Lung microvascular endothelial cell (primary cell): ENCODE measurements around the gene AJAP1. TPM values are rescaled to one million over a fixed set of nuclear protein-coding genes. Genes with fewer than 3 reads are reported as not detected.

Experiments used
- DNase-seq, 2 donors: peaks; one replicate each; pipeline versions ENCODE4 v3.0.0 to v3.0.0-alpha.2; 2010; ENCODE audit warnings: low read depth in 2 of 2
- total RNA-seq: library from RNA; depleted of rRNA; stranded (reverse); fragments of >200 nt; gene quantifications from 2 replicates; pipeline ENCODE4 v1.2.1, GENCODE V29; 2014

The AJAP1 gene
- total RNA-seq, 1 donor from 2014 or later: not detected

DNA sequence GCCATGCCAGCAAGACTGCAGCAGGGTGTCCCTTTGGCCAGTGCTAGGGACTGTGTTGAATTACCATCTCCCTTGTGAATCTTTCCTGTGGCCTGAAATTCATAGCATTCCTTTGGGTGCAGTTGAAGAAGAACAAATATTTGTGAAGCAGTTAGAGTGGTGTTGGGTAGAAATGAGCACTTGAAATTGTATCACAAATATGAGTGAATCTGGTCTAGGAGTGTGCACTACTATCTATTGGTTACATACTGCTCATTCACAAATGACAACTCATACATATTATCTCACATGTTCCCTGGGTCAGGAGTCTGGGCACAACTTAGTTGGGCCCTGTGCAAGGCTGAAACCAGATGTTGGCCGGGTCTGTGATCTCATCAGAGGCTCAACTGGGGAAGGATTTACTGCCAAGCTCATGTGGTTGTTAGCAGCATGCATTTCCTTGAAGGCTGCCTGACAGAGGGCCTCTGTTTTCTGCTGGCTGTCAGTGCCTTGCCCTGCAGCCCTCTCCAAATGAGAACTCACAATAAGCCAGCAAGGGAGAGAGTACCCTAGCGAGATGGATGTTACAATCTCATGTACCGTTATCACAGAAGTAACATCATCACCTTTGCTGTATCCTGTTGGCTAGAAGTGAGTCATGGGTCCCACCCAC, 23.8 kb downstream of the AJAP1 start:
- no peak for DNase-seq

DNA sequence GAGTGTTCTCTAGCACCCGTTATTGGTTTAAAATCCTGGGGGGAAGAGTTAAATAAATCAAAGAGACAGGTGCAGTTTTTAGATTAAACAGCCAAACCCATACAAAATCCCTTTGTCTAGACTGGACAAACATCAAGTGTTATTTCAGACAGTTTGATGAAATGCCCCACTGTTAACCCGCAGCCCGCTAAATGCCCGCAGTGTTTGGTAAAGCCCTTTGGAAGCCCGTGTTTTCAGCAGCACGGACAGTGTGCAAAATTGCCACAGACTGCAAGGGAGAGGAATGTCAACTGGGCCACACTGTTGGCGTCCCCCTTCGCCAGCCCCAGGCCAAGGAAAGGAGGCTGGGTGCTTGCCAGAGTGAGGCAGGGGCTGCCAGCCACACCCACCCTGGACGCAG, 26.6 kb downstream of the AJAP1 start:
- DNase-seq: no peak

- DNase-seq: no peak
These were observed 28.3 kb downstream of the AJAP1 start for GRCh38 chr1:4682607-4683220.

DNA sequence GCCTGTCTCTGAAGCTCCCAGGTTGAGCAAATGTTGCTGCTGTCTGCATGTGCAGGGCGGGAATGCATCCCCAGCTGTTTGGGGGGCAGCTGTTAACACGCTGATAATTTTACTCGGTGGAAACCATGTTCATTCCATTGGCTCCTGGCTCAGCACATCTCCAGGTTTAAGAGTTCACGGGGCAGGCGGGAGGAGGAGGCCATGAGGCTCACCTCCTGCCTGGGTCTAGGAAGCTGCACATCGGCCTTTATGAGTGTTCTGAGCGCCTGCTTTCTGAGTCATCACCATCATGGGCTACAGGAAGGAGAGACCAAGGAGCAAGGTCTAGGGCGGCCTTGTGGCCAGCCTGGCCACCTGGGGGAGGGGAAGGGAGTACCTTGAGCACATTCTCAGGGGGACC, 29.7 kb downstream of the AJAP1 start:
- no peak for DNase-seq

DNA sequence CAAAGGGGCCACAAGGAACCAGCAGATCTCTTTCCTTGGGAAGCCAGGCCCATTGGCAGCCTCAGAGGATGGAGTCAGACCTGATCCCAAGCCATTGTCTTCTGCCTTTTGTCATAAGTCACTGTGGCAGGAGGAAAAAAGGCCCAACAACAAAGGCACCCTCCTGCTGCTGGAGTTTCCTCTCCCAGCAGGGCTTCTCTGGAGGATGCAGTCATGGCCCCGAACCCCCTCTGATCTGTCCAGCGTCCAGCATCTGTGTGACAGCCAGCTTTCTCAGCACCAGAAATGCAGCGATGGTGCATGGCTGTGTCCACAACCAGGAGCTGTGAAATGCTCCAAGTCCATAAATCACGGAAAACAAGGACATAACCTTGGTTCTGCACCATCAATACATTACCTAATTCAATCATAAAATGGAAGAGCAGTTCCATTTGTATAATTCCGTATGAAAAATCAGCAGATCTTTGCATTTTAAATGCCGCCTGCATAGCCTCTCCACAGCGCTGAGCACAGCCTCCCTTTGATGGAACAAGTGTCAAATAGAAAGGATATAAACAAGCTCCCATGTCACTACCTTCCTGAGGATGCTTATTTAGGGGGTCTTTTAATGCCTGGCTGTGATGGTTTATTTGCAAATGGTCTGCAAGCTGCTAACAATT, 30.6 kb downstream of the AJAP1 start:
- no peak for DNase-seq

- no peak for DNase-seq
These were observed 31.1 kb downstream of the AJAP1 start for GRCh38 chr1:4685523-4685865.

- DNase-seq: no peak
These were observed 33.5 kb downstream of the AJAP1 start for GRCh38 chr1:4687943-4688342.

DNA sequence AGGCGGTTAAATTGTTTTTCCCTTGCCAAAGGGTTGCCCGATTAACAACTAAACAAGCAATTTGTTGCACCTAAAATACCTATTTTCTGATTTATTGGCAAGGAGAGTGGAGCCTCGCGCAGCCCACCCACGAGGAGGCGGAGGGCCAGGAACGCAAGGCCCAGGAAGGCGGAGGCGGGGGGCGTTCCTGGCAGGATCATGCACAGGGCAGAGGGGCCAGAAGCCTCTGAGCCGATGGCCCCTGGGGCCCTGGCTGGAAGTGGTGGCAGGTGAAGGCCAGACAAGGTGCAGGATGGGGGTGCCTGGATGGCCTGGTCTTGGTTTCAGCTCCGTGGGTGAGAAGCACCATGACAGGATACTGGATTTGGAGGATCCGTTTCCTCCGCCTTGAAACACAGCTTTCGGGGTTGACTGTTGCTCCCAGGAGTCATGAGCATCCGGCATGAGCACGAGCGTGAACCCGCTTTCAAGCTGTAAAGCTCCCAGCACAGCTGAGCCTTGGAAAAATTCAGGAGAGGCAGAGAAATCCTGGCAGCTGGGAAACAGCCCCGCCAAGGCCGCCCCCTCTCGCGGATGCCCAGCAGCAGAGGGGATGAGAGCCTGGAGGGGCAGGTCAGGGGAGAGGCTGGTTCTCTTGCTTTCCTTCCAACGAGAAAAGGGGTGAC, 35.0 kb downstream of the AJAP1 start:
- no peak for DNase-seq

DNA sequence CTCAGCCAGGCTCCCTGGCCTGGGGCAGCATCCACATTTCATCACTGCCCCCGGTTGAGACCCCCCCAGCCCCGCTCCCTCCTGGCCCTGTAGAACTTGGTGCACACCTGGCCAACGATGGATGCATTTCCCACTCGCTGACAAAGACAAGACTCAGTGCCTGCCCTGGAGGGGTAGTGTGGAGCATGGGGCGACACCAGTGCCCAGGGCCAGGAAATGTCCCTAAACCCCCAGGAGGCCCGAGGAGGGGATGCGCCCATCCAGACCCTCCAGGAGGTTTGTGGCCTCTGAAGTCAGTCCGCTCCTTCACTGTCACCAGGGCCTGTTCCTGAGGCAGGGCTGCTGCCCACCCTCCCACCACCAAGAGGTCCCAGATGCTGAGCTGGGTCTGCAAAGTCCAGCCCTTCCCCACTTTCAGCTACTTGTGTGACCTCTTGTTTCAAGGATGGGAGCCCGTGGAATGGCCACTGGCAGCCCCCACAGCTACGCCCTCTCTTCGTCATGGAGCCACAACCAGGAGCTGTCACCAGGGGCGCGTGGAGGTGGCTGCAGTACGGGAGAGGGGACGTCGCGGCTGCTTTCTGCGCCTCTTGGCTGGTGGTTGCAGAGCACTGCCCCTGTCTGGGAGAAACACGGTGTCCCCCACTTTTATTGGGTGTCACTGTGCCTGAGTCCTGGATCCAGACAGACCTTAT, 35.7 kb downstream of the AJAP1 start:
- DNase-seq: no peak

GRCh38 chr1:4690951-4691675, 36.7 kb downstream of the AJAP1 start:
- DNase-seq: no peak

GRCh38 chr1:4691766-4692405, 37.5 kb downstream of the AJAP1 start:
- DNase-seq: no peak

- DNase-seq: no peak
These were observed 38.0 kb downstream of the AJAP1 start for GRCh38 chr1:4692437-4692836.

- no peak for DNase-seq
These were observed 38.9 kb downstream of the AJAP1 start for GRCh38 chr1:4693331-4693730.

DNA sequence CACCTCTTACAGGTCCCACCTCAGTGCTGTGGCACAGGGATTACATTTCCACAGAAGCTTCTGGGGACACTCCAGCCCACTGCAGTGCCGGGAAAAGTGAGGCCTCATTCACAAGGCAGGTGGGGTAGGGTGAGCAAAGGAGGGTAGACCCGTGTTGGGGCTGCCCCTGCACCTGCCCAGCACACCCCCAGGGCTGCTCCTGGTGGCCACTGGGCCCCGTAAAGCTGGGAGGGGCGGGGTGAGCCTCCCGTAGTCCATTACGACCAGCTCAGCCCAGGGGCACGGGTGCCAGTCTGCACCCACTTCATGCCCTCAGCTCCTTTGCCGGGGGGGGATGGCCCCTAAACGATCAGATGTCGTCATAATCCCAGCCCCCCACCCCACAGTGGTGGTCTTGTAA, 39.5 kb downstream of the AJAP1 start:
- DNase-seq: no peak

DNA sequence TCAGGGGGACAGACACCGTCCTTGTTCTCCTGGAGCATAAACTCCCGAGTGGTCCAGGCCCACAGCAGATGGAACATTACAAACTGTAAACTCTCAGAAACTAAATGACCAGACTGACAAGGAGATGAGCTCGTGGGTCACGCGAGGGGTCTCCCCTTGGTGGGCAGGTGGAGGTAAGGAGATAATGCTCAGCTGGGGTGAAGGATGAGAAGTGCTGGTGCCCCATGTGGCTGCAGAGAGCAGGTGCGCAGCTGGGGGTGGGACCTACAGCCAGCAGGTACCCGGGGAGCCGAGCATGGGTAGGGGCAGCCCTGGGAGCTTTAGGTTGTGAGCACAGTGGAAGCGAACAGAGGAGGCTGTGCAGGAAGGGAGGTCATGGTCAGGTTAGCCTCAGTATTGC, 40.1 kb downstream of the AJAP1 start:
- DNase-seq: no peak

- DNase-seq: no peak
These were observed 40.8 kb downstream of the AJAP1 start for GRCh38 chr1:4695241-4695640.

DNA sequence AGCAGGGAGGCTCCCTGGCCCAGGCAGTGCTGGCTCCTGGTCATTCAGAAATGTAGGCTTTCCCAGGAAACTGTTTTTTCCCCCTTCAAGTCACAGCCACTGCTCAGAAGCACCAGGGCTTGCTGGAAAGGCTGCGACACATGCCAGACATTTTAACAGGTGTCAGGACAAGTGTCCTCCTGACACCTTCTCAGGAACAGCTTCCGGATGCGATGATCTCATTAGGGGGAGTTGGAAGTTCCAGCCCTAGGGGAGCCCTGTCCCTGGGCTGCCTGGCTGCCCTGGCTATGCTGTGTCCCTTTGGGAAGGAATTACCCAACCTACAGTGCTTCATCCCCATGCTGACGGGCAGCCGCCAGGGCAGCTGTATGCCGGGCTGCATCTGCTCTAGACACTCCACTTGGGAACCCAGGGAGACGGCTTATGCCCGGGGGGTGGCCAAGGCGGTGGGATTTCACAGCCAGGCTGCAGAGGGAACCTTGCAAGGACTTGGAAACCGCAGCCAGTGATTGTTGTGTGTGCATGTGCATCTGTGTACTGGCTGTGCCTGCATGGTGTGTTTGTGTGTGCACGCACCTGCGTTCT, 41.8 kb downstream of the AJAP1 start:
- DNase-seq: no peak

- DNase-seq: no peak
These were observed 42.3 kb downstream of the AJAP1 start for GRCh38 chr1:4696753-4697152.

DNA sequence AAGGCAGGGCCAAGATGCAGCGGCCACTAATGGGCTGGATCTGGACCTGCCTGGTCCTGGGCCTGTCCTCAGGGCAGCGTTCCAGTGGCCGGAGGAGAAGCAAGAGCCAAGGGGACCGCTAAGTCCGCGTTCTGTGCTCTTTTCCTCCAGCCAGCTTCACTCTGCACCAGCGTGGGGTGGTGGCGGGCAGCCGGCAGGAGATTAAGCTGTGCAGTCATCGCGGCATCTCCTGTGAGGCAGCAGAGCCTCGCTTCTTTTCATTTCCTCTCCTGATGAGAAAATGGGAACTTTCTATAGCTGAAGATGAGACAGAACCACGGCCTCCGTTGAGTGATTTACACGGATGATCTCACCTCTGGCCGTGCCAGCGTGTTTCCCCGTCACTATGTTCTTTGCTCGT, 43.4 kb downstream of the AJAP1 start:
- no peak for DNase-seq

GRCh38 chr1:4698911-4699310, 44.5 kb downstream of the AJAP1 start:
- DNase-seq: no peak
